Activated CD8-positive, alpha-beta T cell treated with anti-CD3 and anti-CD28 coated beads for 36 hours (primary cell): ENCODE results near the gene CIB2. TPM values are rescaled to one million over a fixed set of nuclear protein-coding genes. Genes with fewer than 3 reads are reported as not detected.
A peak's percentile ranks its signal among the peaks of the same experiment; 100 is the strongest.

Source experiments
- ATAC-seq: fragments of 200-7000 bp; cut with Tn5 transposase; one replicate; pipeline ENCODE4 v1.10.0; 2021; ENCODE audit warnings: mild to moderate bottlenecking, moderate library complexity
- CTCF ChIA-PET: fragments of 350-600 bp; sonication (Branson Sonifier 250); formaldehyde crosslinking; loops from one replicate; lab custom pipeline; 2021; ENCODE audit warnings: antibody characterized with exemption; lab: Charles Lee
- POLR2A ChIA-PET: fragments of 350-600 bp; sonication (Branson Sonifier 250); formaldehyde crosslinking; loops from one replicate; lab custom pipeline; 2021; ENCODE audit warnings: antibody characterized with exemption; lab: Charles Lee
- DNase-seq: peaks from one replicate; pipeline ENCODE4 v3.0.0-alpha.2; 2020
- H3K27ac Mint-ChIP-seq: one replicate; pipeline ENCODE4 v1.8.0; 2021; ENCODE audit warnings: mild to moderate bottlenecking, mixed read lengths
- H3K27me3 Mint-ChIP-seq: one replicate; pipeline ENCODE4 v1.8.0; 2021; ENCODE audit warnings: mixed read lengths
- H3K36me3 Mint-ChIP-seq: one replicate; pipeline ENCODE4 v1.8.0; 2021; ENCODE audit warnings: low read depth, mixed read lengths
- H3K4me1 Mint-ChIP-seq: one replicate; pipeline ENCODE4 v1.8.0; 2021; ENCODE audit warnings: low read depth, mixed read lengths
- H3K4me3 Mint-ChIP-seq: one replicate; pipeline ENCODE4 v1.8.0; 2021; ENCODE audit warnings: mild to moderate bottlenecking, moderate library complexity, mixed read lengths
- H3K9me3 Mint-ChIP-seq: one replicate; pipeline ENCODE4 v1.8.0; 2021; ENCODE audit warnings: mixed read lengths
- intact Hi-C: fragments of 100-400 bp; cut with micrococcal nuclease; formaldehyde crosslinking; loops from one replicate; pipeline ENCODE4 v1.10.0; 2022
- total RNA-seq, 2 experiments: library from RNA; stranded (reverse); gene quantifications; one replicate each; pipeline ENCODE4 v1.2.3, GENCODE V29; 2021
- TF ChIP-seq, protein P1 (sequence below): fragments of 200-600 bp; IDR thresholded peaks from one replicate; pipeline ENCODE4 v1.8.0; 2022; ENCODE audit warnings: antibody characterized with exemption, mild to moderate bottlenecking

Gene CIB2
- total RNA-seq, 2 experiments from 2014 or later, result 1.6 TPM

DNA sequence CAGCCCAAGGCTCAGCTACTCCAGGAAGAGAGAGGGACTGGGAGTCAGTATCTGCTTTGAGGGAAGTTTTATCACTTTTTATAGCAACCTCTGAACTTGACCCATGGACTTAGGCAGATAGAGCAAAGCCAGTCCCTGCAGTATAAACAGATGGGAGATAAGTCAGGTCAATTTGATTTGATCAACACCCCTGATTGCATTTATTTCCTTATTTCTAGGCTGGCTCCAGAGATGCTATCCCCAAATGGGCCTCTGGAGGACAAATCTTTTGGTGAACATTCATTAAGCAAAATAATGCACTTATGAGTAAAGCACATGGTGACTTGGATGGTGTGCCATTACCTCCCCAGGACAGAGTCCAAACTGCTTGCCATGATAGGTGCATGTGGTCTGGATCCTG, 9.0 kb upstream of the CIB2 start:
- TF ChIP-seq, protein P1, sequence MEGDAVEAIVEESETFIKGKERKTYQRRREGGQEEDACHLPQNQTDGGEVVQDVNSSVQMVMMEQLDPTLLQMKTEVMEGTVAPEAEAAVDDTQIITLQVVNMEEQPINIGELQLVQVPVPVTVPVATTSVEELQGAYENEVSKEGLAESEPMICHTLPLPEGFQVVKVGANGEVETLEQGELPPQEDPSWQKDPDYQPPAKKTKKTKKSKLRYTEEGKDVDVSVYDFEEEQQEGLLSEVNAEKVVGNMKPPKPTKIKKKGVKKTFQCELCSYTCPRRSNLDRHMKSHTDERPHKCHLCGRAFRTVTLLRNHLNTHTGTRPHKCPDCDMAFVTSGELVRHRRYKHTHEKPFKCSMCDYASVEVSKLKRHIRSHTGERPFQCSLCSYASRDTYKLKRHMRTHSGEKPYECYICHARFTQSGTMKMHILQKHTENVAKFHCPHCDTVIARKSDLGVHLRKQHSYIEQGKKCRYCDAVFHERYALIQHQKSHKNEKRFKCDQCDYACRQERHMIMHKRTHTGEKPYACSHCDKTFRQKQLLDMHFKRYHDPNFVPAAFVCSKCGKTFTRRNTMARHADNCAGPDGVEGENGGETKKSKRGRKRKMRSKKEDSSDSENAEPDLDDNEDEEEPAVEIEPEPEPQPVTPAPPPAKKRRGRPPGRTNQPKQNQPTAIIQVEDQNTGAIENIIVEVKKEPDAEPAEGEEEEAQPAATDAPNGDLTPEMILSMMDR, result no peak
- intact Hi-C loops, result no loop called here

DNA sequence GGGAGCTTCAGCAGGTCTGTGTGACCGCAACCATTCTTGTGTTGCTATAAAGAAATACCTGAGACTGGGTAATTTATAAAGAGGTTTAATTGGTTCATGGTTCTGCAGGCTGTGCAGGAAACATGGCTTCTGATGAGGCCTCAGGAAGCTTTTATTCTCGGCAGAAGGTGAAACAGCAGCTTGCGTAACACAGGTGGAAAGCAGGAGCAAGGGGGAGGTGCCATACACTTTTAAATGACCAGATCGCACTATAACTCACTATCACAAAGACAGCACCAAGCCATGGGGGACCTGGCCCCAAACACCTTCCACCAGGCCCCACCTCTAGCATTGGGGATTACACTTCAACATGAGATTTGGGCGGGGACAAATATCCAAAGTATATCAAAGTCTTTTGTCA, 8.3 kb upstream of the CIB2 start:
- no peak overlapping the region for H3K4me3 Mint-ChIP-seq
- intact Hi-C loops, result no loop called here
- no peak for ATAC-seq
- H3K4me1 Mint-ChIP-seq, result no peaks in the 10 kb centered on the region
- H3K27ac Mint-ChIP-seq, result no peak overlapping the region
- H3K9me3 Mint-ChIP-seq, result no peaks in the 10 kb centered on the region
- H3K27me3 Mint-ChIP-seq, result no peaks in the 10 kb centered on the region
- DNase-seq, result no peak
- CTCF ChIA-PET, result interaction anchor here (0.9 to 3.2 kb wide), 8 partner anchors 9 to 181 kb away, joined by 3 to 15 read pairs (median 6); no protein-coding TSS in a partner anchor
- H3K36me3 Mint-ChIP-seq, result no peaks in the 10 kb centered on the region
- TF ChIP-seq, protein P1, result no peak
- POLR2A ChIA-PET, result interaction anchor here (0.9 to 1.7 kb wide), 4 partner anchors 8 to 56 kb away, joined by 3 to 7 read pairs (median 4); partner anchors contain the start of gene IDH3A

More for the DNA sequence above, 9.0 kb upstream of the CIB2 start:
- Mint-ChIP-seq H3K4me1 (no peaks in the 10 kb centered on the region), H3K4me3 (no peak overlapping the region), H3K27me3 (no peaks in the 10 kb centered on the region), H3K9me3 (no peaks in the 10 kb centered on the region), H3K27ac (no peak overlapping the region), H3K36me3 (no peaks in the 10 kb centered on the region)
- ChIA-PET CTCF (interaction anchor here (1.7 to 3.2 kb wide), 3 partner anchors 32 to 181 kb away, joined by 6 to 15 read pairs (median 6); no protein-coding TSS in a partner anchor), POLR2A (interaction anchor here (1.1 kb wide), 1 partner anchor 21 kb away, joined by 3 read pairs; no protein-coding TSS in a partner anchor)
- DNase-seq (no peak), ATAC-seq (no peak)

DNA sequence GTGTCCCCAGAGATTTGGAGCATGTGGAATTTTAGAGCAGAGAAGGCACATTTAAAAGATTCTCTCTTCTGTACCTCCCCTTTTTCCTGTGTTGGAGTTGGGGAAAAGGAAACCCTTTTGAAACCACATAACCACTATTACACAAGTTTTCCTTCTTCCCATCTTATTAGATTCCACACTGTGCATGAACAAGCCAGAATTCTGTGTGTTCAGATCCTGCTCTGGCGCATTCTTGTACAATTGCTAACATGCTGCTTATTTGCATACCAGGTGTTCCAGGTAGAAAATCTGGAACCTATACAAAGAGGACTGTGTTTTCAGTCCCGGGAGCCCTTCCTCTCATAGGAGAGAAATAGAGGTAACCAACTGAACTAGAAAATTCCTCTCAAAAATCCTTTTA, 2.6 kb upstream of the CIB2 start:
- ChIA-PET CTCF (interaction anchor here (2.7 kb wide), 1 partner anchor 62 kb away, joined by 14 read pairs; no protein-coding TSS in a partner anchor), POLR2A (interaction anchor here (1.1 kb wide), 1 partner anchor 14 kb away, joined by 3 read pairs; no protein-coding TSS in a partner anchor)
- Mint-ChIP-seq H3K36me3 (no peaks in the 10 kb centered on the region), H3K27me3 (peaks cover 1% of the 10 kb centered on the region), H3K4me3 (no peak overlapping the region), H3K27ac (no peak overlapping the region), H3K9me3 (no peaks in the 10 kb centered on the region), H3K4me1 (peaks cover 18% of the 10 kb centered on the region)
- ATAC-seq (no peak), DNase-seq (no peak)
- intact Hi-C loops, result no loop called here
- TF ChIP-seq, protein P1, result no peak

DNA sequence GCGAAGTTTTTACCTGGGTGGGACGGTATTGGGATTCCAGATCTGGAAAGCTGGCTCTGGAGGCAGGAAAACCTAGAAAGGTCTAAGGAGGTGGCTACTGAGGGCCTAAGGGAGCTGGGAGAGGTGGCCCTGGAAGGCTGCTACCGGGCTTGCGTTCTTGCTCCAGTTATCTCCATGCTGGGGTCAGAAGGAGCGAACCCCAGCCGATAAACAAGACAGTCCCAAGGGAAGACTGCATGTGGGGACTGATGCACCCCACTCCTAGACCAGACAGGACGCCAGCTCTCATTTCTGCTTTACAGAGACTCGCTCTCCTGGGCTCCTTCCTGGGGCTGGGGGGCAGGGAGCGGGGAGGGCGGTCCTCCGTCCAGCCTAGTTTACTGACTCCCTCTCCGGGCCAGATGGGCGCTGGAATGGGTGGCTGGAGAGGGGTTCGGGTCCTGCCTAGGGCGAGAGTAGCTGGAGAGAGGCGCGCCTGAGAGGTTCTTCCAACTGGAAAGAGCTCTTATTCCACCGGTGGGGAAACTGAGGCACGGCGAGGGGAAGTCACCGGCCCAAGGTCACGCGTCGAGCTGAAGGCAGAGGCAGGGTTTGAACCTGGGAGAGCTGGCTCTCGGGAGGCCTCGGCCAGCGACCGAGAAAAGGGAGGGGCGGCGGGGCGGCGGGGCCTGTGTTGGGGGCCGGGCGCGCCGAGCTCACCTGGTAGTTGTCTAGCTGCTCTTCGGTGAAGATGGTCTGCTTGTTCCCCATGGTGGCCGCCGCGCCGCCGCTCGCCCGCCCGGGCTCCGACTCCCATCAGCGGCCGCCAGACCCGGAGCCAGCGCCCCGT, 565 bp downstream of the CIB2 start:
- Mint-ChIP-seq H3K4me1 (peaks cover 22% of the 10 kb centered on the region), H3K27me3 (peaks cover 1% of the 10 kb centered on the region), H3K27ac (peak overlapping the region; percentile 16), H3K4me3 (peak overlapping the region; percentile 70), H3K9me3 (no peaks in the 10 kb centered on the region), H3K36me3 (no peaks in the 10 kb centered on the region)
- CTCF ChIA-PET, result interaction anchor here (0.7 to 3.6 kb wide), 30 partner anchors 8 to 171 kb away, joined by 3 to 63 read pairs (median 4); partner anchors contain the start of gene DNAJA4
- intact Hi-C loops, result no loop called here
- peak; percentile 40 for ATAC-seq
- DNase-seq, result peak; percentile 48
- TF ChIP-seq, protein P1, result no peak
- POLR2A ChIA-PET, result interaction anchor here (1.3 to 1.6 kb wide), 4 partner anchors 17 to 64 kb away, joined by 3 to 6 read pairs (median 4); partner anchors contain the start of gene IDH3A
